Stimulated activated CD4-positive, alpha-beta T cell treated with anti-CD3 and anti-CD28 coated beads, Interleukin-4, amount 100 ng/mL, for 4 hours (primary cell): ENCODE data around the gene IFI30.

ENCODE experiments used
- DNase-seq, 2 experiments: peaks; one replicate each; pipeline ENCODE4 v3.0.0-alpha.2; 2020

The IFI30 gene

DNA sequence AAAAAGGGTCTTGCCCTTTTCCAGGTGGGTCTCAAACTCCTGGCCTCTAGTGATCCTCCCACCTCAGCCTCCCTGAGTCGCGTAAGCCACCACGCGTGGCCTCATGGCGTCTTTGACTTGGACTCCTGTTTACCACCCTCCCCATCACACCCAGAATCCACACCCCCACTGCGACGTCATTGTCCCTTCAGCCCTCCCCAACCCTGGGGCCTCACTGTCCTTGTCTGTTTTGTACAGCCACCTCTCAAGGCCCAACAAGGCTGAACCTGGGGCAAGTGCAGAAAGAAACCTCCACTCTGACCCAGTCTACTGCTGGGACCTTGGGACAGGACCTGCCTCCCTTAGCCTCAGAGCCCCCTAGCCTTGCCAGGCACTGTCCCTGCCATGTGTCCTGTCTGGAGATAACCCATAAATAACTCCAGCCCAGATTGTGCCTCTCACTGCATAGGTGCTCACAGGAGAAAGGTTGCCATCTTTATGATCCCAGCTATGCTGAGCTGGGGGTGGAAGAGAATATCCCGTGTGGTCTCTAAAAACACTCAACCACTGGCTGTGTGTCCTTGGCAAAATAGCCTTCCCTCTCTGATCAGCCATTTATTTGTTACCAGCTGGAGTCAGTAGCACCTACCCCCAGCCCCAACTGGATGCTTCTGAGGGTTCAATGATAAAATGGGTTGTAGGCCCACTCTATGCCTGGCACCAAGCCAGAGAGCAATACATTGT lies 1.8 kb upstream of the IFI30 start:
- DNase-seq = no peak

DNA sequence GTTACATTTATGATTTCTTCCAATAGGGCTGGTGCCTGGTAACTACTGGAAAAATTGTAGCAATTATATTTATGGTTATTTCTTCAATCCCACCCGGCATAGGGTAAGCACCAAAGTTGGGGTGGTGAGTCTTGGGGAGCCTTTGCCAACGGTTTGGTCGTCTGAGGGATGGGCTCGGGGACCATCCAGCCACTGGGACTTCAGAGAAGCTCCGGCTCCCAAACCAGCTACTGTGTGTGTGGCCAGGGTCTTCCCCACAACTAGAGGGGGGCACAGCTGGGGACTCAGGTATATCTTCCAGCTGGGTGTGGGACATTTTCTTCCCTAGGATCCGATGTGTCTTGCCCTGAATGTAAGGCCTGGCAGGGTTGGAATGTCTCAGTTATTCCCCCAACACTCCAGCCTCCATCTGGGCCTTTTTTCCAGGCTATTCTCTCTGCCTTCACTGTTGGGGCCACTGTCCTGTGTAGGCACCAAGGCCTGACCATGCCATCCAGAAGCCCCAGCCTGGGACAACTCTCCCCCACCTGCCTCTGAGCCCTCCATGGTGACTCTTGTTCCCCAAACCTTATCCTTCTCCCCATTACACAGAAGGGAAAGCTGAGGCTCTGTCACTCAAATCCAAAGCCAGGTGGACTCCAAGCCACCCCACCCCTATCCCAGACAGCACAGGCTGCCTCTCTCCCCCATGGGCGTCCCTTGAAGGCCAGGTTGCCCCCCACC lies 1.1 kb upstream of the IFI30 start:
- no peak for DNase-seq

DNA sequence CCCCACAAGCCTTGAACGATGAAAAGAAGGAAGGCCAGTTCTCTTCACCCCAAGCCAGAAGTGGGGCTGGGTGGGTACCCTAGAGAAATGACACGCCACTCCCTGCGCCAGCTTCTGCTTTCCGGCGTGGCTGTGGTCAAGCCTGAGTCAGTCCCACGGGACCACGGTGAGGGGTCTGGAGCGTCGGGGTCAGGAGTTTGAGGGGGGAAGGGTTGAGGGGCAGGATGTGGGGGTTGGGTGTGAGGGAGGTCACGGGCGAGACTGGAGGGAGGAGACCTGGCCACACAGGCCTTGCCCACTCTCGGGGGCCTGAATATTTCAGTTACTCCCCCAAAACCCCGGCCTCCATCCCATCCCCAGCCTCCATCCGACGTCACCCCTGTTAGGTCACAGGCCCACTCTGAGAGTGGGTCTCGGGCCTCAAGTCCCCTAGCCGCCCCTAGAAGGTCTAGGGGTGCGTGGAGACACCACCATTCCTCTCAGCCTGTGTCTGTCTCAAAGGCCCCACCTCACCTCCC lies 500 bp upstream of the IFI30 start:
- DNase-seq = no peak

DNA sequence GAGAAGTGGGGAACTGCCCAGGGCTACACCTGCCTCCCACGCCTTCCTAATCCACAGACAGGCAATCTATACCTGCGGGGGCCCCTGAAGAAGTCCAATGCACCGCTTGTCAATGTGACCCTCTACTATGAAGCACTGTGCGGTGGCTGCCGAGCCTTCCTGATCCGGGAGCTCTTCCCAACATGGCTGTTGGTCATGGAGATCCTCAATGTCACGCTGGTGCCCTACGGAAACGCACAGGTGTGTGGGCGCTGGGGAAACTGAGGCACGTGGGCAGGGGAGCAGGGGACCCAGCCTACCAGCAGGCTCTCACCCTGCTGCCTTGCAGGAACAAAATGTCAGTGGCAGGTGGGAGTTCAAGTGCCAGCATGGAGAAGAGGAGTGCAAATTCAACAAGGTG lies 1.4 kb downstream of the IFI30 start:
- no peak for DNase-seq

DNA sequence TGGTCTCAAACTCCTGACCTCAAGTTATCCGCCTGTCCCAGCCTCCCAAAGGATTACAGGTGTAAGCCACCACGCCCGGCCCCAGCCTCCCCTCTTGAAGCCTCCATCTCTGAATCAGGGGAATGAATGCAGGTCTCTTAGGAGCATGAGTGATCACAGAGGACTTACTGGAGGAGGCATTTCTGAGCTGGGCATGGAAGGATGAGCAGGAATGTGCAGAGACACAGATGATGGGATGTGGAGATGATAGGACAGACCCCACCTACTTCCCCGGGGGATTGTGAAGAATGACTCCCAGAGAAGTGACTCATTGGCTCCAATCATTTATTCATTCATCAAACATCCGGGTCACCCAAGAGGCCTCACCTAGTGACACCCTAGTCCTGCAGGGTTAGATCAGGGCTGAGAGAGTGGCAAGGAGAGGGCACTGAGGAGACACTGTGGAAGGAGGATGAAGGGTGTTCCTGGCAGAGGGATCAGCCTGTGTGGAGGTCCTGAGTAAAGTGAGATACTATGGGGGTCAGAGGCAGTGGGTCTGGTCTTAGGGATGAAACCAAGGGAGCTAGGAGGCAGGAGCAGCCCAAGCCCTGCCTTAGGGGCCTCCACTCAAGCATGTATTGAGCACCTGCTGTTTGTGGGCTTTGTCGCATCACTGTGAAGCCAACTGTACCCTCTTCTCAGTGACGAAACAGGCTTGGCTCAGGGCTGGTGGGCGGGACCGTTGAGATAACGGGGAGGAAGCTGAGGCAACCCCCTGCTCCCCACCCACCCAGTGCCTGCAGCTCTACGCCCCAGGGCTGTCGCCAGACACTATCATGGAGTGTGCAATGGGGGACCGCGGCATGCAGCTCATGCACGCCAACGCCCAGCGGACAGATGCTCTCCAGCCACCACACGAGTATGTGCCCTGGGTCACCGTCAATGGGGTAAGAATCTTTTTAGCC lies 3.0 kb downstream of the IFI30 start:
- DNase-seq = no peak

DNA sequence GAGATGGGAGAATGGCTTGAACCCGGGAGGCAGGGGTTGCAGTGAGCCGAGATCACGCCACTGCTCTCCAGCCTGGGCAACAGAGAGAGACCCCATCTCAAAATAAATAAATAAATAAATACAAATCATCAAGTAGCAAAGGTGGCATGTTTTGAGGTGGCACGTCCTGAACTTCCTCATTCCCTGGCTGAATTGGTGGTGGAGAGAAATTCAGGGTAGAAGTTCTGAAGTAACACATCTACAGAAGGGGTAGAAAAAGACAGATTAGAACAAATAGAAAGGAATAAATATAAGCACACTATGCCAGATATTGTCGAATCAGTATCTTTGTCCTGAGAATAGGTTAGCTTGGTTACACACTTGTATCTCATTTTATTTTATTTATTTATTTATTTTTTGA lies 6.3 kb downstream of the IFI30 start:
- DNase-seq = no peak

DNA sequence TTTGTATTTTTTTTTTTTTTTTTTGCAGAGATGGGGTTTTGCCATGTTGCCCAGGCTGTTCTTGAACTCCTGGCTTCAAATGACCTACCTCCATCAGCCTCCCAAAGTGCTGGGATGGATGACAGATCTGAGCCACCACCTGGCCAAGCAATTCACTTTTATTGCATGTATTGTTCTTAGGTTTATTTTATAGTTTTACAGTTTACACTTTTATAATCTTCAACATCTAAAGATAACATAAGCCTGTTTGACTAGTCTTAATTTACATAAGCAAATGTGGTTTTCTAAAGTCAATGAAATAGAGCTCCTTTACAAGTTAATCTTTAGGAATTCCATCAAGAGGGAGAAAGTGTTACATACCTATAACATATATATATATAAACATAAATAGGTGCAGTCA lies 9.9 kb downstream of the IFI30 start:
- DNase-seq = no peak

DNA sequence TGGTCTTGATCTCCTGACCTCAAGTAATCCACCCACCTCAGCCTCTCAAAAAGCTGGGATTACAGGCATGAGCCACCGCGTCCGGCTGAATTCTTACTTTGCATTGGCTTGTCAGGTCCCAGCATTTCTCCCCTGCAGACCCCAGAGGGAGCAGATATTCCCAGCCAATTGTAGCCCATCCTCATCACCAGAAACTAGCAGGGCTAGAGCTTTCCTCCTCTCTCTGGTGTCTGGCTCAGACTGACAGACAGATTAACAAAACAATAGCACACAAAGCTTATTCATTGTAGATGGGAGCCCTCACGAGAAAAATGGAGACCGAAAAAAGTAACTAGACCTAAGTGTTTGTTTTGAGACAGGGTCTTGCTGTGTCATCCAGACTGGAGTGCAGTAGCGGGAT lies 11.9 kb downstream of the IFI30 start:
- DNase-seq = no peak

DNA sequence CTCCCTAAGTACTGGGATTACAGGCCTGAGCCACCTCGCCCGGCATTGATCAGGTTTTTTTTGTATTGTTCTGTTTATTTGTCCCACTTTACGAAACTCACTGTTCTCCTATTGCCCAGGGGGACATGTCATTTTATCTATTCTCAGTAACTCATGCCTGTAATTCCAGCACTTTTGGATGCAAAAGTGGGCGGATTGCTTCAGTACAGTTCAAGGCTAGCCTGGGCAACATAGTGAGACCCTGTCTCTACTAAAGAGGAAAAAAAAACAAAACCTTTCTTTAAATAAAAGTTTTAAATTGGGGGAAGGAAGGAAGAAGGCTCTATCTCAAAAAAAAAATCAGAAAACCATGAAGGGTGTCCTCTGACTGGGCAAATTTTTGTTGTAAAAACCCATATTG lies 16.7 kb downstream of the IFI30 start:
- DNase-seq = no peak

DNA sequence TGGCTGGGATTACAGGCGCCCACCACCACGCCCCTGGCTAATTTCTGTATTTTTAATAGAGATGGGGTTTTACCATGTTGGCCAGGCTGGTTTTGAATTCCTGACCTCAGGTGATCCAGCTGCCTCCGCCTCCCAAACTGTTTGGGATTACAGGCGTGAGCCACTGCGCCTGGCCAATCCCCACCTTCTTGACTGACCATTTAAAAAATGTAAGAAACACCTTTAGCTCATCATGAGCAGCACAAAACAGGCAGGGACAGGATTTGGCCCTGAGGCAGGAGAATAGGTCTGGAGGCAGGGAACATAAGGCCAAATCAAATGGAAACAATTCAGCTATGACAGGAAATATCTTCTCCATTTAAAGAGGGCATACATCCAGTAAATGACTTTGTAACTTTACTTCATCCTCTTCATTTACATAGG lies 18.0 kb downstream of the IFI30 start:
- DNase-seq = no peak

DNA sequence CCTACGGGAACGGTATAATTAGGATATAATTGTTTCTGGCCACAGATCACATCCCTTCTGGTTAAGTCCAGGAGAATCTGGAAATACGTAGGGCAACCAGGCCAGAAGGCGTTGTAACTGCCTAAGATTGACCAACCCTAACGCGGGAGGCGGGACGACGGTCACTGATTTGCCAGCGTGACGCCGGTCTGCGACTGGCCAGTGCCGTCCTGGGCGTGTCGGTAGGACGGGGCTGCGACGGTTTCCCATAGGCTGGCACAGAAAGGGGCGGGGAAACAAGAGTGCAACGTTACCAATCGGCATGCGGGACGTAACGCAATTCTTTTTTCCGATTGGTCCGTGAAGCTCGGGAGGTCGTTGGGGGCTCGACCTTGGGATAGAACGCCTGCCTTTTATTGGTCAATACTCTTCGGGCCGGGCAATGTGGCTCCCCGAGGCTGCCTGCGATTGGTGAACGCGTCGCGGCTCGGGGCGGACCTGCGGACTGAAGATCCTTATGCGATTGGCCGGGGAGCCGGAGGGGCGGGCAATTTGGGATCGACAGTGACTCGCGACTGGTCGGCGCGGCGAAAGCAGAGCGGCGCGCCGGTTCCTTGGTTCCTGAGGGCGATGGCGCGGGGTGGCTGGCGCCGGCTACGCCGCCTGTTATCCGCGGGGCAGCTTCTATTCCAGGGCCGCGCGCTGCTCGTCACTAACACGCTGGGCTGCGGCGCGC lies 19.2 kb downstream of the IFI30 start, which contains the start of gene MPV17L2:
Gene MPV17L2 (plus strand): TSS at position 546 of the 715 bp plus-strand sequence. CDS start 64 bp downstream, at position 610.
- DNase-seq = peak; percentile 95 to 99

DNA sequence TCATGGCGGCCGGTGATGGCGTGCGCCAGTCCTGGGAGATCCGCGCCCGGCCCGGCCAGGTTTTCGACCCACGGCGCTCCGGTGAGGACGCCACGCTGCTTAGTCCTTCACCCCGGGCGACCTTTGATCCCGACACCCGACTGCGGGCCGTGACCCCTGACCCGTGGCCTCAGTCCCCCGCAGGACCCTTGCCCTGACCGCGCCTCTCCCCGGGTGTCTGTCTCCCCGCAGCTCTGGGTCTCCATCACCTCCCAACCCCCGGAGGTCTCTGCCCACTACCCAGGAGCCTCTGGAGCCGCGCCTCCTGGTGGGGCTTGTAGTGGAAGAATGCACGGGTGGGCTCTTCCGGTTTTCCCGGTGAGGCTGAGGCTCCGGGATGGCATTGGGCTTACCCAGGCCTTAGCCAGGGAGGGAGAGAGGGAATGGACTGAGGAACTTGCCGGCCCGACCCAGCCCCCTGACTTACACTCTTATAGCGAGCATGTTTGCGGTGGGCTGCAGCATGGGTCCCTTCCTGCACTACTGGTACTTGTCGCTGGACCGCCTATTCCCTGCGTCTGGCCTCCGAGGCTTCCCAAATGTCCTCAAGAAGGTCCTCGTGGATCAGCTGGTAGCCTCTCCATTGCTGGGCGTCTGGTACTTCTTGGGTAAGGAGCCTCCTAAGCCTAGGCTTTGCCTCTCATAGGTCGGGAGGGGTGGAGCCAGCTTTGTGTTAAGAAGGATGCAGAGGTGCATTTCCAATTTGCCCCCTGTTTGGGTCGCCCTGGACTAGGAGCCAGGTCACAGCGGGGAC lies 20.0 kb downstream of the IFI30 start:
- DNase-seq = no peak

DNA sequence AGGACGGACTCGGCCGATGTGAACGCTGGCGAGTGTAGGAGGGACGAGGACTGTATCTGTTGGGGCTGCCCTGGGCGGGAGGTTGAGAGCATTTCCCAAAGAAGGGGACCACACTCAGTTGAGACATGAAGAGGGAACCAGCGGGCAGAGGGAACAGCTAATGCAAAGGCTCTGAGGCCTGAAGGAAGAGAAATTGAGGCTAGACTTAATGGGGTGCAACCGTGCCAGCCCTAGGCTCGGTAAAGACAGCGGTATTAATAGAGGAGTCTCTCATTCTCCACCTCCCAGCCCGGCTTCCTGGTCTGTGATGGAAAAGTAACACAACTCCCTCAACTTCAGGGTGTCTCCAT lies 20.5 kb downstream of the IFI30 start:
- DNase-seq = no peak

DNA sequence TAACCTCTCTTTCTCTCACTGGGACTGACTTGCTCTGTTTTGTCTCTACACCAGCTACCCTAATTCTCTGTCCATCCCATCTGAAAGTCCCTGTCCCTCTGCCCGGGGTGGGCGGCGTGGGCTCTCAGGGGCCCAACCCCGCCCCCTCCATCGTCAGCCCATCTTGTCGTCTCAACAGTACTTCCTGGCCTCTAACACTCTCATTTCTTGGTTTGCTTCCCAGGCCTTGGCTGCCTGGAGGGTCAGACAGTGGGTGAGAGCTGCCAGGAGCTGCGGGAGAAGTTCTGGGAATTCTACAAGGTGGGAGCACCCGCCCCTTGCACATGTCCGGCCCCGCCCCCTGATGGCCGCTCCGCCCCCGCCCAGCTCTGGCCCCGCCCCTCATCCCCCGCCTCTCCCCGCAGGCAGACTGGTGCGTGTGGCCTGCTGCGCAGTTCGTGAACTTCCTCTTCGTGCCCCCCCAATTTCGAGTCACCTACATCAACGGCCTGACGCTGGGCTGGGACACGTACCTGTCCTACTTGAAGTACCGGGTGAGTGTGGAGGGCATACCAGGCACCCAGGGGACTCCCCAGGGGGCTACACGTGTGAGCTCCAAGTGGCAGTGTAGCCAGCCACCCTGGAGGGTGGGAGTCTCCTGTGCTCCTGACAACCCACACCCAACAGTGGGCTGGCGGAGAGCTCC lies 21.1 kb downstream of the IFI30 start:
- peak; percentile 29 to 40 for DNase-seq

DNA sequence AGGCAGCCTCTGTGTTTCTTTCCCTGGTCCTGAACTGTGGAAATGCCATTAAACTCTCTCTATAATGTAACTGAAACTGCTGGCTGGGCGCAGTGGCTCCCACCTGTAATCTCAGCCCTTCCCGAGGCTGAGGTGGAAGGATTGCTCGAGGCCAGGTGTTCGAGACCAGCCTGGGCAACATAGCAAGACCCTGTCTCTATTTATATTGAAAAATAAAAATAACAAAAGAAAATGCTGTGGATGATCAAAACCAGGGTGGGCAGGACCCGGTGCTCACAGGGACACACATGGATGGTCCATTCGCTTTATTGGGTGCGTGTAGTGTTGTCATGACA lies 22.9 kb downstream of the IFI30 start:
- DNase-seq = no peak

DNA sequence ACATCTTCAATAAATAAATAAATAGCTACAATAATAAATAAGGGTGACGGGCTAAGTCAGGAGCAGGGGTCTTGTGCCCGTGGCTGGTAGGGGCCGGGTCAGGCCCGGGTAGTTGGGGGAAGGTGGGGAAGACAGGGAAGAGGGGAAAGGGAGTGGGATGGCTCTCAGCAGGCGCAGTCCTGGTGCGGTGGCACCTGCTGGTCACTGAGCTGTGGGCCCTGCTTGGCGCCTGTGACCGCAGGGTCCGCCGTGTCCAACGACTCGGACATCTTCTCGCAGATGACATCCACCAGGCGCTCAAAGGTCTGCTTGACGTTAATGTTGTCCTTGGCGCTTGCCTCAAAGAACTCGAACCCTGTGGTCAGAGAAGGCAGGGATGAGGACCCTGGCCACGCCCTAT lies 23.7 kb downstream of the IFI30 start:
- DNase-seq = no peak

DNA sequence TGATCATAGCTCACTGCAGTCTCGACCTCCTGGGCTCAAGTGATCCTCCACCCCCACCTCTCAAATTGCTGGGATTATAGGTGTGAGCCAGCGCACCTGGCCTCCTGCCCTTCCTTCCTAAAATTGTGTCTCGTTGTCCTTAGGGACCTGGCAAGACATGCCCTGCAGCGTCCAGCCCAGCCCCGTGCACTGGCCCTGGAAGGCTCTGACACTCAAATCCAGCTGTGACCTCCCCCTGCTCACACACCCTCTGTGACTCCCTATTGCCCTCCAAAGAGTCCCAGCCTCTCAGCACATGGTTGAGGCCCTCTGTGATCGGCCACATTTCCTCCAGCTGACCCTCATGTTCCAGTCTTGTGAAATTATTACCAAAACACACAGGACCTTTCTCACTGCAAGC lies 24.3 kb downstream of the IFI30 start:
- no peak for DNase-seq

DNA sequence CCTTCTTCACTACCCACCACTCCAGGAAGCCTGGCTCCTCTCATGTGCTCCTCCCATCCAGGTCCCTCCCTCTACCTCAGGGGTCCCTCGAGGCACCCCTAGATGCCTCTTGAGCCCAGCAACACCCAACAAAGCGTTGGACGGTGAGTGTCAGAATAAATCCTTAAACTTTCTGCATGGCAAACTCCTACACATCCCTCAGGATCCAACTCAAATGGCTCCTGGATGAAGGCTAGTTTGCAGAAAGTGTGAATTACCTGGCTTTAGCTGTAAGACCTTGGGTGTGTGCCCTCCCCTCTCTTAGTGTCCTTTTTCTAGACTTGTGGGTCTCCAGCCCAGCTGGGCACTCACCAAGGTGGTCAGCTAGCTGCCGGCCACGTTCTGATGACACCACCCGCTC lies 24.8 kb downstream of the IFI30 start:
- DNase-seq = no peak

DNA sequence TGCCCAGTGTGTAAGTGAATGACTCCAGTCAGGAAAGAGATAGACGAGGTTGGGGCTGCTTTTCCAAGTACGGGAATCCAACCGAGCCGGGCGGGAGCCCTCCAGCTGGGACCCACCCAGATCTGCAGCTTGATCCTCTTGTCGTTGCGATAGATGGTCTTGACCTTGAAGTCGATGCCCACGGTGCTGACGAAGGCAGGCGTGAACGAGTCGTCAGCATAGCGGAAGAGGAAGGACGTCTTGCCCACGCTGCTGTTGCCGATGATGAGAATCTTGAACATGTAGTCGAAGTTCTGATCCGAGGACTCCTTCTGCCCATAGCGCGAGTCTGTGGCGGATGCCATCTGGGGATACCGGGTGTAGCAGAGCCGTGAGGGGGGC lies 28.8 kb downstream of the IFI30 start:
- no peak for DNase-seq

DNA sequence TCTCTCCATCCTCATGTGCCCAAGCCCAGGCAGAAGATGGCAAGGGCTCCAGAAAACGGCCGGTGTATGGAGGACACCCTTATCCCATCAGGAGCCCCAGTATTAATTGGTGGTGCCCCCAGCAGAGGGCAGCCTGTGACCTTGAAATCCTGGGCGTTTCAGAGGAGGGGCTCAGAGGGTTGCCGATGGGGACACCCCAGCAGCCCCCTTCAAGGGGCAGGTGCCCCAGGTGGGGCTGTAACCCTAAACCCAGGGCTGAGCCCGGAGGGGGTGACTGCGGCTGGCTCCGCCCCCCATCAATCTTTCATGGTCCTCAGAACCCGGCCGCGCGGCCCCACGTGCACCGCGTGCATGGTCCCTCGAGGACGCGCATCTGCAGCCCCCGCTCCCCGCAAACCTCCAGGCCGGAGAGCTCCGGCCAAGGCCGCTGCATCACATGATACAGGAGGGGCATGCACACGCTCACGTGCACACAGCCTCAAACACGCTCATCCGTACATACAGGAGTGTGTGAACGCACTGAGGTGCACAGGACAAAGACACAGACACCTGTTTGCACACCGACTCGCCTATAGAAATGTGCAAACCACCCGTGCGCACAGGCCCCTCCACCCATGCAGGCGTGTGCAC lies 29.3 kb downstream of the IFI30 start:
- peak in 1 of 2 experiments; percentile 23 for DNase-seq

DNA sequence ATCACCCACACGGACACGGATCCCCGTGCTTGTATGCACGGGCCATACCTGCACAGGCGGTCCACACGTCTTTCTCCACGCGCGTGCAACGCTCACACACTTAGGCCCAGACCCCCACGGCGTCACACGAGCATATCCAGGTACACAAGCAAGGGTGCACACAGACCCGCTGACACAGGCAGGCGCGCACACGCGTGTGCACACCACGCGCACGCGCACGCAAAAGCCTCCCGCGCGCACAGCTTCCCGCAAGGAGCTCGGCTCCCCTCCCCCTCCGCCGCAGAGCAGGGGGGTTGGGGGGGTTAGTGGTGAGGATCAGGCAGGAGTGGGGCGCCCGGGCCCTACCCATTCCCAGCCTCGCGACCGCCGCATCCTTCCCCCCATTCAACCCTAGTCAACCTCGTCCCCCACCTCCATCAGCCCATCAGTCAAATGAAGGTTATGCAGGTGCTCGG lies 29.8 kb downstream of the IFI30 start:
- DNase-seq = peak; percentile 31 to 43
